H9 (cell line): ENCODE results near the gene VPS45. TPM values are rescaled to one million over a fixed set of nuclear protein-coding genes. Genes with fewer than 3 reads are reported as not detected.

Experiments
- DNase-seq: peaks from one replicate; pipeline ENCODE4 v3.0.0-alpha.2; 2017
- H2AFZ ChIP-seq: one replicate; pipeline ENCODE4 v1.6.1; 2013; ENCODE audit warnings: mild to moderate bottlenecking, low read length, control low read depth, moderate library complexity
- H2AK5ac ChIP-seq: 2 replicates; pipeline ENCODE4 v1.6.1; 2013; ENCODE audit warnings: low read length, control low read depth, mixed read lengths; ENCODE audit not compliant: insufficient read length
- H2BK120ac ChIP-seq: one replicate; pipeline ENCODE4 v1.6.1; 2013; ENCODE audit warnings: low read depth, mild to moderate bottlenecking, low read length, control low read depth, inconsistent platforms; ENCODE audit not compliant: poor library complexity, severe bottlenecking
- H2BK12ac ChIP-seq: 2 replicates; pipeline ENCODE4 v1.6.1; 2013; ENCODE audit warnings: low read length, control low read depth, mixed read lengths, low read depth; ENCODE audit not compliant: insufficient read length
- H2BK15ac ChIP-seq: 2 replicates; pipeline ENCODE4 v1.6.1; 2013; ENCODE audit warnings: low read depth, low read length, control low read depth
- H2BK20ac ChIP-seq: one replicate; pipeline ENCODE4 v1.6.1; 2013; ENCODE audit warnings: low read depth, mild to moderate bottlenecking, low read length, control low read depth, inconsistent platforms; ENCODE audit not compliant: poor library complexity, severe bottlenecking
- H2BK5ac ChIP-seq: 2 replicates; pipeline ENCODE4 v1.6.1; 2013; ENCODE audit warnings: low read length, control low read depth, mixed read lengths; ENCODE audit not compliant: insufficient read length
- H3K14ac ChIP-seq: 2 replicates; pipeline ENCODE4 v1.6.1; 2013; ENCODE audit warnings: low read length, control low read depth; ENCODE audit not compliant: insufficient read depth
- H3K18ac ChIP-seq: 2 replicates; pipeline ENCODE4 v1.6.1; 2013; ENCODE audit warnings: low read depth, mild to moderate bottlenecking, mixed read lengths, low read length, control low read depth; ENCODE audit not compliant: insufficient read length
- H3K23ac ChIP-seq: 2 replicates; pipeline ENCODE4 v1.6.1; 2013; ENCODE audit warnings: low read length, control low read depth, mixed read lengths, low read depth; ENCODE audit not compliant: insufficient read length
- H3K23me2 ChIP-seq: 2 replicates; pipeline ENCODE4 v1.6.1; 2013; ENCODE audit warnings: low read depth, mild to moderate bottlenecking, mixed read lengths, low read length, control low read depth; ENCODE audit not compliant: insufficient read length, poor library complexity, severe bottlenecking
- H3K27ac ChIP-seq: 2 replicates; pipeline ENCODE4 v1.5.1; 2013; ENCODE audit warnings: low read length, control low read depth, mixed read lengths, low read depth; ENCODE audit not compliant: insufficient read length
- H3K27me3 ChIP-seq: 2 replicates; pipeline ENCODE4 v1.6.1; 2013; ENCODE audit warnings: low read length, control low read depth, inconsistent platforms; ENCODE audit not compliant: insufficient read depth
- H3K4ac ChIP-seq: 2 replicates; pipeline ENCODE4 v1.6.1; 2013; ENCODE audit warnings: low read depth, mild to moderate bottlenecking, control low read depth, inconsistent platforms, low read length, moderate library complexity
- H3K4me1 ChIP-seq: 2 replicates; pipeline ENCODE4 v1.6.1; 2013; ENCODE audit warnings: low read length, control low read depth, inconsistent platforms; ENCODE audit not compliant: insufficient read depth
- H3K4me2 ChIP-seq: 2 replicates; pipeline ENCODE4 v1.6.1; 2013; ENCODE audit warnings: low read length, control low read depth, mixed read lengths; ENCODE audit not compliant: insufficient read length, insufficient read depth
- H3K56ac ChIP-seq: 2 replicates; pipeline ENCODE4 v1.6.1; 2013; ENCODE audit warnings: low read depth, mild to moderate bottlenecking, mixed read lengths, low read length, control low read depth; ENCODE audit not compliant: insufficient read length
- H3K79me1 ChIP-seq: 2 replicates; pipeline ENCODE4 v1.6.1; 2013; ENCODE audit warnings: low read depth, mild to moderate bottlenecking, moderate library complexity, low read length, control low read depth, inconsistent platforms; ENCODE audit not compliant: insufficient read depth, poor library complexity, severe bottlenecking
- H3K79me2 ChIP-seq: 2 replicates; pipeline ENCODE4 v1.6.1; 2013; ENCODE audit warnings: low read length, control low read depth, inconsistent platforms; ENCODE audit not compliant: insufficient read depth
- H3K9ac ChIP-seq: 2 replicates; pipeline ENCODE4 v1.6.1; 2013; ENCODE audit warnings: low read length, control low read depth, mixed read lengths; ENCODE audit not compliant: insufficient read length; ENCODE audit errors: extremely low read depth
- H3K9me3 ChIP-seq: one replicate; pipeline ENCODE4 v1.6.1; 2013; ENCODE audit warnings: low read depth, low read length, inconsistent platforms; ENCODE audit not compliant: control insufficient read depth
- H3T11ph ChIP-seq: one replicate; pipeline ENCODE4 v1.6.1; 2013; ENCODE audit warnings: mild to moderate bottlenecking, low read length, control low read depth, inconsistent platforms
- H4K20me1 ChIP-seq: one replicate; pipeline ENCODE4 v1.6.1; 2013; ENCODE audit not compliant: control insufficient read depth, insufficient read length, insufficient read depth
- H4K5ac ChIP-seq: 2 replicates; pipeline ENCODE4 v1.6.1; 2013; ENCODE audit warnings: low read depth, mild to moderate bottlenecking, mixed read lengths, low read length, control low read depth; ENCODE audit not compliant: insufficient read length
- H4K8ac ChIP-seq: replicated peaks from 2 replicates; pipeline ENCODE4 v1.6.1; 2013; ENCODE audit warnings: low read length, control low read depth, mixed read lengths, low read depth; ENCODE audit not compliant: insufficient read length
- H4K91ac ChIP-seq: 2 replicates; pipeline ENCODE4 v1.6.1; 2013; ENCODE audit warnings: low read depth, mild to moderate bottlenecking, moderate library complexity, mixed read lengths, low read length, control low read depth; ENCODE audit not compliant: insufficient read length
- H3K27ac Mint-ChIP-seq, 3 experiments: 2 replicates in 2 of 3; 3 replicates in 1 of 3; pipeline ENCODE4 v1.8.0; 2020 to 2021; ENCODE audit warnings: mixed read lengths in 3 of 3, mild to moderate bottlenecking in 1 of 3, moderate library complexity in 1 of 3
- H3K27me3 Mint-ChIP-seq: 2 replicates; pipeline ENCODE4 v1.8.0; 2021; ENCODE audit warnings: low read depth, mild to moderate bottlenecking, moderate library complexity, mixed read lengths
- H3K36me3 Mint-ChIP-seq, 3 experiments: 2 replicates in 2 of 3; 3 replicates in 1 of 3; pipeline ENCODE4 v1.8.0; 2020 to 2021; ENCODE audit warnings: low read depth in 3 of 3, mixed read lengths in 3 of 3; ENCODE audit not compliant: insufficient read depth in 1 of 3
- H3K4me1 Mint-ChIP-seq, 2 experiments: 2 replicates each; pipeline ENCODE4 v1.8.0; 2020; ENCODE audit warnings: mixed read lengths in 2 of 2
- H3K4me3 Mint-ChIP-seq, 2 experiments: 2 replicates in 1 of 2; 3 replicates in 1 of 2; pipeline ENCODE4 v1.8.0; 2020 to 2021; ENCODE audit warnings: mild to moderate bottlenecking in 2 of 2, mixed read lengths in 2 of 2, moderate library complexity in 1 of 2
- H3K9me3 Mint-ChIP-seq, 2 experiments: 2 replicates in 1 of 2; 3 replicates in 1 of 2; pipeline ENCODE4 v1.8.0; 2020; ENCODE audit warnings: mild to moderate bottlenecking in 2 of 2, mixed read lengths in 2 of 2, moderate library complexity in 1 of 2
- WGBS: extraction: QIAGEN DNeasy Blood & Tissue Kit; methylation state at CpG from one replicate; pipeline ENCODE4 v1.1.7; 2013; ENCODE audit warnings: missing lambda C conversion rate, low lambda C conversion rate, mixed read lengths; ENCODE audit not compliant: insufficient read length; ENCODE audit errors: extremely low coverage; 5-methylcytosine and 5-hydroxymethylcytosine counted together
- total RNA-seq: library from RNA; stranded (reverse); gene quantifications from 2 replicates; pipeline ENCODE4 v1.2.1, GENCODE V29; 2021
- TF ChIP-seq, protein P1 (sequence below): fragments of 200-600 bp; sonication (generic); conservative IDR thresholded peaks from 3 replicates; pipeline ENCODE4 v1.8.0; 2021; ENCODE audit warnings: antibody characterized with exemption, mild to moderate bottlenecking

Gene VPS45
- total RNA-seq, 1 experiment from 2014 or later: 31.8 TPM

DNA sequence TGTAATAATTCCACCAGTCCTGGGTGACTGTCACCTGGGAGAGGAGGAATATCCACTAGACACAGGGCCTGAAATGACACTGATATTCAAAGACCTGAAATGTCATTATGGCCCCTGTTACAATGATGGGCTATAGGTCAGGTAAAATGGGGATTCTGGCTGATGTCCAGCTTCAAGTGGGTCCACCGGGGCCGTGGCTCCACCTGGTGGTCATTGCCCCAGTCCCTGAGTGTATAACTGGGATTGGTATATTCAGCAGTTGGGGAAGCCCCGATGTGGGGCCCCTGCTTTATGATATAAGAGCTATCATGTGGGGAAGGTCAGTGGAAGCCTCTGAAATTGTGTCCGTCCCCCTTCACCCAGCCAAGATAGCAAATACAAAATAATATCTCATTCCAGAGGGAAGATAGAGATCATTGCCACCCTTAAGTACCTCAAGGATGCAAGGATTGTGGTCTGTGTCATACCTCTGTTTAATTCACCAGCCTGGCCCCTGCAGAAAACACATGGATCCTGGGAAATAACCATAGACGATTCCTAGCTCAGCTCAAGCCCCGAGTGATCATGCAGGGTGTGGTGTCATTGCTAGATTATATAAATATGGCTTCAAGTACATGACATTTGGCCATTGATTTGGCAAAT lies 101.5 kb downstream of the VPS45 start:
- Mint-ChIP-seq H3K27me3 (no peaks in the 10 kb centered on the region; the same call in 1 of the 2 replicates), H3K9me3 (no peaks in the 10 kb centered on the region), H3K4me3 (no peak overlapping the region), H3K27ac (no peak overlapping the region), H3K36me3 (no peaks in the 10 kb centered on the region), H3K4me1 (peaks cover 8 to 9% of the 10 kb centered on the region in 2 experiments)
- no peaks in the 10 kb centered on the region for H3K23me2 ChIP-seq
- H2BK120ac ChIP-seq: no peak overlapping the region
- H3K27me3 ChIP-seq: no peaks in the 10 kb centered on the region
- no peak overlapping the region for H3K4me2 ChIP-seq
- no peak overlapping the region for H2BK5ac ChIP-seq
- no peak overlapping the region for H3K14ac ChIP-seq
- H3K23ac ChIP-seq: no peak overlapping the region
- no peak overlapping the region for H3K9ac ChIP-seq
- H2AK5ac ChIP-seq: no peak overlapping the region
- peak; percentile 73 for DNase-seq
- no peak overlapping the region for H3K4ac ChIP-seq
- H3K79me1 ChIP-seq: no peaks in the 10 kb centered on the region
- H2BK12ac ChIP-seq: no peak overlapping the region
- H3K79me2 ChIP-seq: no peaks in the 10 kb centered on the region
- no peak overlapping the region for H3T11ph ChIP-seq
- no peaks in the 10 kb centered on the region for H4K20me1 ChIP-seq
- H4K91ac ChIP-seq: no peak overlapping the region
- H3K18ac ChIP-seq: no peak overlapping the region
- H3K56ac ChIP-seq: no peak overlapping the region
- TF ChIP-seq, protein P1, sequence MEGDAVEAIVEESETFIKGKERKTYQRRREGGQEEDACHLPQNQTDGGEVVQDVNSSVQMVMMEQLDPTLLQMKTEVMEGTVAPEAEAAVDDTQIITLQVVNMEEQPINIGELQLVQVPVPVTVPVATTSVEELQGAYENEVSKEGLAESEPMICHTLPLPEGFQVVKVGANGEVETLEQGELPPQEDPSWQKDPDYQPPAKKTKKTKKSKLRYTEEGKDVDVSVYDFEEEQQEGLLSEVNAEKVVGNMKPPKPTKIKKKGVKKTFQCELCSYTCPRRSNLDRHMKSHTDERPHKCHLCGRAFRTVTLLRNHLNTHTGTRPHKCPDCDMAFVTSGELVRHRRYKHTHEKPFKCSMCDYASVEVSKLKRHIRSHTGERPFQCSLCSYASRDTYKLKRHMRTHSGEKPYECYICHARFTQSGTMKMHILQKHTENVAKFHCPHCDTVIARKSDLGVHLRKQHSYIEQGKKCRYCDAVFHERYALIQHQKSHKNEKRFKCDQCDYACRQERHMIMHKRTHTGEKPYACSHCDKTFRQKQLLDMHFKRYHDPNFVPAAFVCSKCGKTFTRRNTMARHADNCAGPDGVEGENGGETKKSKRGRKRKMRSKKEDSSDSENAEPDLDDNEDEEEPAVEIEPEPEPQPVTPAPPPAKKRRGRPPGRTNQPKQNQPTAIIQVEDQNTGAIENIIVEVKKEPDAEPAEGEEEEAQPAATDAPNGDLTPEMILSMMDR: peak; percentile 82
- no peak overlapping the region for H4K8ac ChIP-seq
- no peak overlapping the region for H2BK20ac ChIP-seq
- H4K5ac ChIP-seq: no peak overlapping the region
- WGBS: no CpG with 5 or more reads among the region's 6 CpGs
- no peak overlapping the region for H2BK15ac ChIP-seq
- H3K9me3 ChIP-seq: no peaks in the 10 kb centered on the region
- no peak overlapping the region for H3K27ac ChIP-seq
- no peak overlapping the region for H2AFZ ChIP-seq
- H3K4me1 ChIP-seq: no peaks in the 10 kb centered on the region
